ENCODE data around the gene COA1. TPM values are rescaled to one million over a fixed set of nuclear protein-coding genes. Genes with fewer than 3 reads are reported as not detected.
"Not testable (repeated sequence)": the region's sequence is repeated elsewhere in the genome, so short reads cannot be mapped to it uniquely, and the experiment has no call there.

Gene COA1
- total RNA-seq, 4 donors from 2014 or later: 34.0 to 84.2 (median 54.4) TPM

GRCh38 chr7:43600056-43600455 lies 129.3 kb downstream of the COA1 start:
- no peak overlapping the region for H3K27ac ChIP-seq
- no peaks in the 10 kb centered on the region for H3K27me3 ChIP-seq
- peaks cover 0 to 24% (median 0%) of the 10 kb centered on the region in 3 donors for H3K36me3 ChIP-seq
- no peak overlapping the region for H3K4me3 ChIP-seq
- peaks cover 0 to 4% (median 0%) of the 10 kb centered on the region in 4 donors for H3K4me1 ChIP-seq
- no peak for DNase-seq
- no peaks in the 10 kb centered on the region for H3K9me3 ChIP-seq
- no peak for TF ChIP-seq POLR2A (IDR thresholded peaks at IDR 0.05)
- TF ChIP-seq, protein P1, sequence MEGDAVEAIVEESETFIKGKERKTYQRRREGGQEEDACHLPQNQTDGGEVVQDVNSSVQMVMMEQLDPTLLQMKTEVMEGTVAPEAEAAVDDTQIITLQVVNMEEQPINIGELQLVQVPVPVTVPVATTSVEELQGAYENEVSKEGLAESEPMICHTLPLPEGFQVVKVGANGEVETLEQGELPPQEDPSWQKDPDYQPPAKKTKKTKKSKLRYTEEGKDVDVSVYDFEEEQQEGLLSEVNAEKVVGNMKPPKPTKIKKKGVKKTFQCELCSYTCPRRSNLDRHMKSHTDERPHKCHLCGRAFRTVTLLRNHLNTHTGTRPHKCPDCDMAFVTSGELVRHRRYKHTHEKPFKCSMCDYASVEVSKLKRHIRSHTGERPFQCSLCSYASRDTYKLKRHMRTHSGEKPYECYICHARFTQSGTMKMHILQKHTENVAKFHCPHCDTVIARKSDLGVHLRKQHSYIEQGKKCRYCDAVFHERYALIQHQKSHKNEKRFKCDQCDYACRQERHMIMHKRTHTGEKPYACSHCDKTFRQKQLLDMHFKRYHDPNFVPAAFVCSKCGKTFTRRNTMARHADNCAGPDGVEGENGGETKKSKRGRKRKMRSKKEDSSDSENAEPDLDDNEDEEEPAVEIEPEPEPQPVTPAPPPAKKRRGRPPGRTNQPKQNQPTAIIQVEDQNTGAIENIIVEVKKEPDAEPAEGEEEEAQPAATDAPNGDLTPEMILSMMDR (IDR thresholded peaks at IDR 0.05): no peak

- Histone ChIP-seq H3K4me1 (peaks cover 0 to 12% (median under 1%) of the 10 kb centered on the region in 4 donors), H3K36me3 (peaks cover 0 to 24% (median 0%) of the 10 kb centered on the region in 3 donors)
- H3K4me3 ChIP-seq, H3K9me3 ChIP-seq, H3K27me3 ChIP-seq, DNase-seq, H3K27ac ChIP-seq: not testable (repeated sequence)
These were observed 132.9 kb downstream of the COA1 start for GRCh38 chr7:43596426-43596825.

- H3K27me3 ChIP-seq: no peaks in the 10 kb centered on the region
- peak overlapping the region in 1 of 4 donors; percentile 34 for H3K27ac ChIP-seq
- TF ChIP-seq, protein P1 (IDR thresholded peaks at IDR 0.05): no peak
- TF ChIP-seq POLR2A (IDR thresholded peaks at IDR 0.05): no peak
- peaks cover 0 to 26% (median 7%) of the 10 kb centered on the region in 4 donors for H3K4me1 ChIP-seq
- no peak overlapping the region for H3K4me3 ChIP-seq
- DNase-seq: no peak
- peaks cover 0 to 19% (median 0%) of the 10 kb centered on the region in 3 donors for H3K36me3 ChIP-seq
- H3K9me3 ChIP-seq: no peaks in the 10 kb centered on the region
These were observed 135.3 kb downstream of the COA1 start for GRCh38 chr7:43594020-43594419.

- H3K27ac ChIP-seq: no peak overlapping the region
- no peaks in the 10 kb centered on the region for H3K9me3 ChIP-seq
- H3K4me1 ChIP-seq: peaks cover 0 to 36% (median 11%) of the 10 kb centered on the region in 4 donors
- DNase-seq: no peak
- no peak overlapping the region for H3K4me3 ChIP-seq
- TF ChIP-seq POLR2A (IDR thresholded peaks at IDR 0.05): no peak
- TF ChIP-seq, protein P1 (IDR thresholded peaks at IDR 0.05): no peak
- H3K27me3 ChIP-seq: no peaks in the 10 kb centered on the region
- H3K36me3 ChIP-seq: peaks cover 0 to 13% (median 0%) of the 10 kb centered on the region in 3 donors
These were observed 136.3 kb downstream of the COA1 start for GRCh38 chr7:43593010-43593409.

DNA sequence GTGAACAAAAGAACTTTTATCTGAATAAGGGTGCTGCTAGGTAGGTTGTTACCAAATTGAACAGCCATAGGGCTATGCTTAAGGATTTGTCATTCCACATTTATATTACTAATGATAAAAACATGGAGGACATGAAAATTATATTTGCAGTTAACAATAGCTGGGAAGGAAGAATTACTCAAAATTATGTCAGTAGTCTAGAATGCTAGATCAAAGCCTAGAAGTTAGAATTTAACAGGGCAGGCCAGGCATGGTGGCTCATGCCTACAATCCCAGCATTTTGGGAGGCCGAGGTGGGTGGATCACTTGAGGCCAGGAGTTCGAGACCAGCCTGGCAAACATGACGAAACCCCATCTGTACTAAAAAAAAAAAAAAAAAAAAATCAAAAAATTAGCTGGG lies 137.0 kb downstream of the COA1 start:
- peaks cover 0 to 6% (median 0%) of the 10 kb centered on the region in 3 donors for H3K36me3 ChIP-seq
- no peak for DNase-seq
- TF ChIP-seq, protein P1 (IDR thresholded peaks at IDR 0.05): no peak
- no peak for TF ChIP-seq POLR2A (IDR thresholded peaks at IDR 0.05)
- H3K9me3 ChIP-seq: no peaks in the 10 kb centered on the region
- H3K27ac ChIP-seq: peak overlapping the region in 1 of 4 donors; percentile 31
- peaks cover 0 to 37% (median 14%) of the 10 kb centered on the region in 4 donors for H3K4me1 ChIP-seq
- H3K27me3 ChIP-seq: no peaks in the 10 kb centered on the region
- H3K4me3 ChIP-seq: no peak overlapping the region

- no peaks in the 10 kb centered on the region for H3K27me3 ChIP-seq
- DNase-seq: no peak
- H3K27ac ChIP-seq: peak overlapping the region in 3 of 4 donors; percentile 3 to 31 (median 24)
- H3K9me3 ChIP-seq: no peaks in the 10 kb centered on the region
- TF ChIP-seq, protein P1 (IDR thresholded peaks at IDR 0.05): no peak
- no peak for TF ChIP-seq POLR2A (IDR thresholded peaks at IDR 0.05)
- no peak overlapping the region for H3K4me3 ChIP-seq
- peaks cover 0 to 37% (median 14%) of the 10 kb centered on the region in 4 donors for H3K4me1 ChIP-seq
- no peaks in the 10 kb centered on the region for H3K36me3 ChIP-seq
These were observed 137.7 kb downstream of the COA1 start for GRCh38 chr7:43591558-43592180.

Measured in Peyer's patch (tissue), 4 donors.